ENCODE data around the gene COMMD6.

COMMD6 gene

GRCh38 chr13:75481176-75482069 is 56.2 kb downstream of the COMMD6 start:
- DNase-seq: peak; percentile 35

- peak; percentile 28 for DNase-seq
These were observed 56.9 kb downstream of the COMMD6 start for GRCh38 chr13:75480671-75481175.

- no peak for DNase-seq
These were observed 58.4 kb downstream of the COMMD6 start for GRCh38 chr13:75479102-75479740.

GRCh38 chr13:75478659-75479058 is 59.0 kb downstream of the COMMD6 start:
- no peak for DNase-seq

Data from activated T-cell treated with anti-CD3 and anti-CD28 coated beads, Interleukin-2, amount 50 U/mL, for 1 hour (primary cell).